Thyroid gland (tissue), 4 donors: ENCODE results near the gene FOXE3. TPM values are rescaled to one million over a fixed set of nuclear protein-coding genes. Genes with fewer than 3 reads are reported as not detected.

Experiments used
- DNase-seq, 2 donors: peaks; one replicate each; pipeline ENCODE4 v3.0.0-alpha.2; 2019
- H3K27ac ChIP-seq, 3 donors: fragments of 200-600 bp; sonication (generic); 1 replicate in 2 of 3; 2 replicates in 1 of 3; pipeline ENCODE4 v1.5.1; 2016 to 2019; ENCODE audit warnings: mild to moderate bottlenecking in 1 of 3, moderate library complexity in 1 of 3
- H3K27me3 ChIP-seq: fragments of 200-600 bp; sonication (generic); one replicate; pipeline ENCODE4 v1.5.1; 2019
- H3K36me3 ChIP-seq, 2 donors: fragments of 200-600 bp; sonication (generic); one replicate each; pipeline ENCODE4 v1.5.1; 2016 to 2019
- H3K4me1 ChIP-seq, 2 donors: fragments of 200-600 bp; sonication (generic); one replicate each; pipeline ENCODE4 v1.5.1; 2017 to 2019
- H3K4me3 ChIP-seq, 3 donors: fragments of 200-600 bp; sonication (generic); replicated peaks in 1 of 3; 1 replicate in 2 of 3; 2 replicates in 1 of 3; pipeline ENCODE4 v1.5.1; 2016; ENCODE audit warnings: mild to moderate bottlenecking in 1 of 3
- H3K9me3 ChIP-seq: fragments of 200-600 bp; sonication (generic); one replicate; pipeline ENCODE4 v1.5.1; 2017
- CTCF ChIP-seq, 6 experiments: fragments of 200-600 bp in 3 of 6; fragments of 450-650 bp in 3 of 6; sonication (generic) in 3 of 6; IDR thresholded peaks; one replicate each; pipeline ENCODE4 v1.5.1; 2016 to 2019; ENCODE audit warnings: antibody characterized with exemption in 6 of 6, mild to moderate bottlenecking in 2 of 6, inconsistent platforms in 1 of 6, moderate library complexity in 1 of 6
- POLR2A ChIP-seq, 2 donors: fragments of 450-650 bp; IDR thresholded peaks; one replicate each; pipeline ENCODE4 v1.6.1; 2017; ENCODE audit warnings: antibody characterized with exemption in 2 of 2, mild to moderate bottlenecking in 2 of 2, moderate library complexity in 1 of 2
- WGBS, 2 donors: methylation state at CpG; one replicate each; pipeline ENCODE4 v1.1.5; 2017; 5-methylcytosine and 5-hydroxymethylcytosine counted together
- intact Hi-C: fragments of 100-400 bp; cut with DNase I; formaldehyde crosslinking; loops from one replicate; pipeline ENCODE4 v1.15.1; 2023
- total RNA-seq, 4 donors: library from RNA; depleted of rRNA; stranded (reverse); fragments of >200 nt; gene quantifications; one replicate each; pipeline ENCODE4 v1.2.3, GENCODE V29; 2016

Gene FOXE3
- total RNA-seq, 4 donors from 2014 or later = not detected

- intact Hi-C loops = no loop called here
- Histone ChIP-seq H3K9me3 (no peaks in the 10 kb centered on the region), H3K4me1 (no peaks in the 10 kb centered on the region), H3K27me3 (peaks cover 3% of the 10 kb centered on the region), H3K4me3 (no peak overlapping the region), H3K36me3 (no peaks in the 10 kb centered on the region), H3K27ac (no peak overlapping the region)
- 37% methylated on average over 22 to 26 of the region's 39 CpGs for WGBS, 2 donors
- no peak for DNase-seq
- TF ChIP-seq POLR2A (IDR thresholded peaks at IDR 0.05) (no peak), CTCF (IDR thresholded peaks at IDR 0.05) (no peak)
These were observed 1.3 kb downstream of the FOXE3 start for GRCh38 chr1:47417170-47418044.

- 83 to 89% methylated on average over 2 of the region's 2 CpGs for WGBS, 2 donors
- no peak for DNase-seq
- H3K4me1 ChIP-seq = no peaks in the 10 kb centered on the region
- H3K36me3 ChIP-seq = no peaks in the 10 kb centered on the region
- H3K27ac ChIP-seq = no peak overlapping the region
- H3K27me3 ChIP-seq = peaks cover 3% of the 10 kb centered on the region
- H3K4me3 ChIP-seq = no peak overlapping the region
- no peak for TF ChIP-seq POLR2A (IDR thresholded peaks at IDR 0.05)
- TF ChIP-seq CTCF (IDR thresholded peaks at IDR 0.05) = no peak
- no peaks in the 10 kb centered on the region for H3K9me3 ChIP-seq
- intact Hi-C loops = no loop called here
These were observed 2.0 kb downstream of the FOXE3 start for GRCh38 chr1:47418122-47418521.

- no peaks in the 10 kb centered on the region for H3K9me3 ChIP-seq
- H3K4me1 ChIP-seq = no peaks in the 10 kb centered on the region
- DNase-seq = no peak
- H3K36me3 ChIP-seq = no peaks in the 10 kb centered on the region
- peaks cover 3% of the 10 kb centered on the region for H3K27me3 ChIP-seq
- WGBS, 2 donors = 94 to 96% methylated on average over 6 of the region's 6 CpGs
- TF ChIP-seq CTCF (IDR thresholded peaks at IDR 0.05) = no peak
- no peak for TF ChIP-seq POLR2A (IDR thresholded peaks at IDR 0.05)
- H3K27ac ChIP-seq = no peak overlapping the region
- intact Hi-C loops = no loop called here
- H3K4me3 ChIP-seq = no peak overlapping the region
These were observed 2.7 kb downstream of the FOXE3 start for GRCh38 chr1:47418681-47419325.

GRCh38 chr1:47420547-47420946, 4.5 kb downstream of the FOXE3 start:
- no peaks in the 10 kb centered on the region for H3K36me3 ChIP-seq
- DNase-seq = no peak
- no peak overlapping the region for H3K4me3 ChIP-seq
- H3K27me3 ChIP-seq = peaks cover 3% of the 10 kb centered on the region
- no peaks in the 10 kb centered on the region for H3K4me1 ChIP-seq
- intact Hi-C loops = no loop called here
- no peak for TF ChIP-seq POLR2A (IDR thresholded peaks at IDR 0.05)
- TF ChIP-seq CTCF (IDR thresholded peaks at IDR 0.05) = no peak
- 89 to 90% methylated on average over 4 of the region's 4 CpGs for WGBS, 2 donors
- H3K9me3 ChIP-seq = no peaks in the 10 kb centered on the region
- no peak overlapping the region for H3K27ac ChIP-seq

- Histone ChIP-seq H3K27me3 (peaks cover 8% of the 10 kb centered on the region), H3K4me3 (no peak overlapping the region), H3K27ac (no peak overlapping the region), H3K4me1 (no peaks in the 10 kb centered on the region), H3K9me3 (no peaks in the 10 kb centered on the region), H3K36me3 (no peaks in the 10 kb centered on the region)
- no peak for TF ChIP-seq POLR2A (IDR thresholded peaks at IDR 0.05)
- no peak for TF ChIP-seq CTCF (IDR thresholded peaks at IDR 0.05)
- intact Hi-C loops = no loop called here
- DNase-seq = no peak
- 42 to 43% methylated on average over 2 of the region's 2 CpGs for WGBS, 2 donors
These were observed 7.8 kb downstream of the FOXE3 start for GRCh38 chr1:47423872-47424271.
